NCI-H128 (cell line): Measurements from ENCODE around the gene PIEZO2.
A peak's percentile ranks its signal among the peaks of the same experiment; 100 is the strongest.

Source experiments
- DNase-seq: peaks from one replicate; lab custom pipeline; 2025; ENCODE audit not compliant: unreplicated experiment; lab: John Stamatoyannopoulos, UW

Gene PIEZO2

GRCh38 chr18:11113937-11114336 is 35.4 kb downstream of the PIEZO2 start:
- DNase-seq, result no peak

- no peak for DNase-seq
These were observed 36.3 kb downstream of the PIEZO2 start for GRCh38 chr18:11113046-11113548.

GRCh38 chr18:11112286-11112685 is 37.1 kb downstream of the PIEZO2 start:
- DNase-seq, result no peak

- no peak for DNase-seq
These were observed 38.9 kb downstream of the PIEZO2 start for GRCh38 chr18:11110509-11110908.

- DNase-seq, result no peak
These were observed 40.4 kb downstream of the PIEZO2 start for GRCh38 chr18:11108947-11109346.

- no peak for DNase-seq
These were observed 42.5 kb downstream of the PIEZO2 start for GRCh38 chr18:11106894-11107293.

GRCh38 chr18:11105463-11105862 is 43.9 kb downstream of the PIEZO2 start:
- no peak for DNase-seq

GRCh38 chr18:11104307-11104706 is 45.1 kb downstream of the PIEZO2 start:
- DNase-seq, result no peak

GRCh38 chr18:11096839-11097750 is 52.3 kb downstream of the PIEZO2 start:
- no peak for DNase-seq

GRCh38 chr18:11096411-11096810 is 53.0 kb downstream of the PIEZO2 start:
- DNase-seq, result no peak

- no peak for DNase-seq
These were observed 53.6 kb downstream of the PIEZO2 start for GRCh38 chr18:11095674-11096293.

GRCh38 chr18:11095211-11095610 is 54.2 kb downstream of the PIEZO2 start:
- DNase-seq, result no peak

- DNase-seq, result no peak
These were observed 57.6 kb downstream of the PIEZO2 start for GRCh38 chr18:11091746-11092145.

GRCh38 chr18:11089931-11090715 is 59.2 kb downstream of the PIEZO2 start:
- no peak for DNase-seq

GRCh38 chr18:11081009-11081532 is 68.3 kb downstream of the PIEZO2 start:
- no peak for DNase-seq

GRCh38 chr18:11078491-11078890 is 70.9 kb downstream of the PIEZO2 start:
- DNase-seq, result no peak

GRCh38 chr18:11077548-11078187 is 71.7 kb downstream of the PIEZO2 start:
- no peak for DNase-seq

GRCh38 chr18:11074889-11075288 is 74.5 kb downstream of the PIEZO2 start:
- peak; percentile 85 for DNase-seq

- DNase-seq, result no peak
These were observed 75.4 kb downstream of the PIEZO2 start for GRCh38 chr18:11073971-11074370.

GRCh38 chr18:11072632-11073031 is 76.7 kb downstream of the PIEZO2 start:
- DNase-seq, result no peak

GRCh38 chr18:11071300-11071699 is 78.1 kb downstream of the PIEZO2 start:
- DNase-seq, result no peak
